OCI-LY7 (cell line): Measurements from ENCODE around the gene ZNF407.

Source experiments
- EZH2phosphoT487 ChIP-seq: fragments of 200-600 bp; sonication (generic); IDR thresholded peaks from 2 replicates; pipeline ENCODE4 v1.6.1; 2018; ENCODE audit warnings: low read depth, borderline replicate concordance, mild to moderate bottlenecking, mixed run types, antibody characterized with exemption, low read length, moderate library complexity, mixed read lengths
- TF ChIP-seq, protein P1 (sequence below): fragments of 200-600 bp; sonication (generic); conservative IDR thresholded peaks from 2 replicates; pipeline ENCODE4 v1.5.1; 2014; ENCODE audit warnings: mild to moderate bottlenecking, antibody characterized with exemption, low read length, moderate library complexity, mixed read lengths

DNA sequence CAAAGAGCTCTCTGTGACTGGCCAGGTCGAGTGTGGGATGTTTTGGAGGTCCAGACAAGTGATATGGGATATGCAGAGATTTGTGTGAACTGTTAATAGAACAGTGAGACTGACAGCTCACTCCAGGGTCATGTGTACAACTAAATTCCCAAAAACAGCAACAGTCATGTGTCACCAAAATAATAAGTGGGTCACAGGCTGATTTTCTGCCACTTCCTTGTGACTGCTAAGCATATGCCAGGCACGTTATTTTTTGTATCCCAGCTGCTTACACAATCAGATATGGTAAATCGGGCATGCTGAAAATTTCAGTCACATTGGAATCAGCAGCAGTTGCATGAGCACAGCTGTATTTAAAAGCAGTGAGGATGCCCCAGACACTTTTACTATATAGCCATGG lies 412.6 kb downstream of the ZNF407 start:
- TF ChIP-seq, protein P1, sequence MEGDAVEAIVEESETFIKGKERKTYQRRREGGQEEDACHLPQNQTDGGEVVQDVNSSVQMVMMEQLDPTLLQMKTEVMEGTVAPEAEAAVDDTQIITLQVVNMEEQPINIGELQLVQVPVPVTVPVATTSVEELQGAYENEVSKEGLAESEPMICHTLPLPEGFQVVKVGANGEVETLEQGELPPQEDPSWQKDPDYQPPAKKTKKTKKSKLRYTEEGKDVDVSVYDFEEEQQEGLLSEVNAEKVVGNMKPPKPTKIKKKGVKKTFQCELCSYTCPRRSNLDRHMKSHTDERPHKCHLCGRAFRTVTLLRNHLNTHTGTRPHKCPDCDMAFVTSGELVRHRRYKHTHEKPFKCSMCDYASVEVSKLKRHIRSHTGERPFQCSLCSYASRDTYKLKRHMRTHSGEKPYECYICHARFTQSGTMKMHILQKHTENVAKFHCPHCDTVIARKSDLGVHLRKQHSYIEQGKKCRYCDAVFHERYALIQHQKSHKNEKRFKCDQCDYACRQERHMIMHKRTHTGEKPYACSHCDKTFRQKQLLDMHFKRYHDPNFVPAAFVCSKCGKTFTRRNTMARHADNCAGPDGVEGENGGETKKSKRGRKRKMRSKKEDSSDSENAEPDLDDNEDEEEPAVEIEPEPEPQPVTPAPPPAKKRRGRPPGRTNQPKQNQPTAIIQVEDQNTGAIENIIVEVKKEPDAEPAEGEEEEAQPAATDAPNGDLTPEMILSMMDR, result no peak
- TF ChIP-seq EZH2phosphoT487, result no peak
